Sigmoid colon (tissue), 3 donors: ENCODE data around the gene LRRC37A.
"Not testable (repeated sequence)": the region's sequence is repeated elsewhere in the genome, so short reads cannot be mapped to it uniquely, and the experiment has no call there.

Experiments used
- CTCF ChIP-seq, 4 experiments: fragments of 450-650 bp in 3 of 4; fragments of 200-600 bp in 1 of 4; IDR thresholded peaks; one replicate each; pipeline ENCODE4 v1.5.1; 2016 to 2019; ENCODE audit warnings: antibody characterized with exemption in 4 of 4, mild to moderate bottlenecking in 3 of 4, moderate library complexity in 2 of 4
- POLR2A ChIP-seq, 2 donors: fragments of 450-650 bp; IDR thresholded peaks; one replicate each; pipeline ENCODE4 v1.6.1; 2016; ENCODE audit warnings: antibody characterized with exemption in 2 of 2, mild to moderate bottlenecking in 2 of 2, moderate library complexity in 2 of 2

DNA sequence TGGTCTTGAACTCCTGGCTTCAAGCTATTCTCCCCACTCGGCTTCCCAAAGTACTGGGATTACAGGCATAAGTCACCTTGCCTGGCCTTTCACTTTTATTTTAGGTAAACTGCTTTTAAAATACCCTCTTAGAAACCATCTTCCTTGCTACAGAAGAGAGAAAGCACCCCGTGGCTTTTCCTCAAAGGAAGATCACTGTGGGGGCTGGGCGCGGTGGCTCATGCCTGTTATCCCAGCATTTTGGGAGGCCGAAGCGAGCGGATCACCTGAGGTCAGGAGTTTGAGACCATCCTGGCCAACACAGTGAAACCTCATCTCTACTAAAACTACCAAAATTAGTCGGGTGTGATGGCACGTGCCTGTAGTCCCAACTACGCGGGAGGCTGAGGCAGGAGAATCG, 12.3 kb upstream of the LRRC37A start:
- not testable (repeated sequence) for TF ChIP-seq POLR2A, CTCF (IDR thresholded peaks at IDR 0.05)
